Bronchial epithelial cell (primary cell): Measurements from ENCODE around the gene MYO3B. TPM values are rescaled to one million over a fixed set of nuclear protein-coding genes. Genes with fewer than 3 reads are reported as not detected.

Experiments
- DNase-seq: peaks from one replicate; pipeline ENCODE4 v3.0.0-alpha.2; 2010; ENCODE audit warnings: low read depth
- FAIRE-seq: peaks from 2 replicates; lab custom pipeline; 2011; peaks lifted over from hg19 to GRCh38; lab: Jason Lieb, UNC
- H3K27me3 ChIP-seq: 2 replicates; pipeline ENCODE4 v1.5.1; 2011; ENCODE audit warnings: low read length; ENCODE audit not compliant: control insufficient read depth, insufficient read depth
- H3K36me3 ChIP-seq: 2 replicates; pipeline ENCODE4 v1.5.1; 2011; ENCODE audit warnings: low read length; ENCODE audit not compliant: control insufficient read depth, insufficient read depth
- H3K4me3 ChIP-seq: 2 replicates; pipeline ENCODE4 v1.5.1; 2011; ENCODE audit warnings: mild to moderate bottlenecking, low read depth, low read length, control low read depth
- total RNA-seq: library from RNA; depleted of rRNA; stranded (reverse); fragments of >200 nt; gene quantifications from 2 replicates; pipeline ENCODE4 v1.2.1, GENCODE V29; 2014
- TF ChIP-seq, protein P1 (sequence below): IDR thresholded peaks from 2 replicates; pipeline ENCODE4 v1.5.1; 2011; ENCODE audit warnings: mild to moderate bottlenecking, moderate library complexity, low read length, control low read depth, inconsistent platforms; ENCODE audit not compliant: insufficient read depth, severe bottlenecking

The MYO3B gene
- total RNA-seq, 1 donor from 2014 or later, result under 0.01 TPM

DNA sequence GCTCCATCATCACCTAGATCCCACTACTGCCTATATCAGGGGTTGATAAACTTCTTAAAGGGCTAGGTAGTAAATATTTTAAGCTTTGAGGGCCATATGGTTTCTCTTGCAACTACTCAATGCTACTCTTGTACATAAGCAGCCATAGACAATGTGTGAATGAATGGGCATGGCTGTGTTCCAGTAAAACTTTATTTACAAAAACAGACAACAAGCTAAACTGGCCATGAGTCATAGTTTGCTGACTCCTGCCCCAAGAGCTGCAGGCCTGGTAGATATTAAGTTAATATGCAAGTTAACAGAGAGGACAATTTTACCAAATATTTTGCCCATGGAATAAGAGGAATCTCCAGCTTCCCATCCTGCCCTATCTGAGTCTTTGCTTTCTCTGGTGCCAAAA lies 29.8 kb upstream of the MYO3B start:
- FAIRE-seq (no peak), DNase-seq (peak; percentile 90)
- Histone ChIP-seq H3K36me3 (no peaks in the 10 kb centered on the region), H3K4me3 (no peak overlapping the region), H3K27me3 (no peaks in the 10 kb centered on the region)
- TF ChIP-seq, protein P1, sequence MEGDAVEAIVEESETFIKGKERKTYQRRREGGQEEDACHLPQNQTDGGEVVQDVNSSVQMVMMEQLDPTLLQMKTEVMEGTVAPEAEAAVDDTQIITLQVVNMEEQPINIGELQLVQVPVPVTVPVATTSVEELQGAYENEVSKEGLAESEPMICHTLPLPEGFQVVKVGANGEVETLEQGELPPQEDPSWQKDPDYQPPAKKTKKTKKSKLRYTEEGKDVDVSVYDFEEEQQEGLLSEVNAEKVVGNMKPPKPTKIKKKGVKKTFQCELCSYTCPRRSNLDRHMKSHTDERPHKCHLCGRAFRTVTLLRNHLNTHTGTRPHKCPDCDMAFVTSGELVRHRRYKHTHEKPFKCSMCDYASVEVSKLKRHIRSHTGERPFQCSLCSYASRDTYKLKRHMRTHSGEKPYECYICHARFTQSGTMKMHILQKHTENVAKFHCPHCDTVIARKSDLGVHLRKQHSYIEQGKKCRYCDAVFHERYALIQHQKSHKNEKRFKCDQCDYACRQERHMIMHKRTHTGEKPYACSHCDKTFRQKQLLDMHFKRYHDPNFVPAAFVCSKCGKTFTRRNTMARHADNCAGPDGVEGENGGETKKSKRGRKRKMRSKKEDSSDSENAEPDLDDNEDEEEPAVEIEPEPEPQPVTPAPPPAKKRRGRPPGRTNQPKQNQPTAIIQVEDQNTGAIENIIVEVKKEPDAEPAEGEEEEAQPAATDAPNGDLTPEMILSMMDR, result no peak

DNA sequence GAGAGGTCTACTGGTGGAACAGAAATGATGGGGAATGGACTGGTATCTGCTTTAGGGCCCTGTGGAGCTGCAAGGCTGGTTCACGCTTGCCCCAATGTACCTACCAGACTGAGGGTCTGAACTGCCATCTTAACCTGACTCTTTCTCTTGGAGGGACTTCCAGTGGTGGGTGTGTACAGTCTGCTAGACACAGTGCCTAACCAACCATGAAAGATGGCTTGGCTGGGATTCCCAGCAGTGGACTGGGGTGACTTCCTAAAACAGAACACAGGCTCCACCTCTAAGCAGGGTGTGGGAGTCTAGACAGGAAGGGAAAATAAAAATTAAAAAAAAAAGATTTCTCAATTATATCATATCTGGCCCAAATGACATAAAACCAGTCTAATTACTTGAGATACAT lies 25.5 kb upstream of the MYO3B start:
- DNase-seq, result no peak

DNA sequence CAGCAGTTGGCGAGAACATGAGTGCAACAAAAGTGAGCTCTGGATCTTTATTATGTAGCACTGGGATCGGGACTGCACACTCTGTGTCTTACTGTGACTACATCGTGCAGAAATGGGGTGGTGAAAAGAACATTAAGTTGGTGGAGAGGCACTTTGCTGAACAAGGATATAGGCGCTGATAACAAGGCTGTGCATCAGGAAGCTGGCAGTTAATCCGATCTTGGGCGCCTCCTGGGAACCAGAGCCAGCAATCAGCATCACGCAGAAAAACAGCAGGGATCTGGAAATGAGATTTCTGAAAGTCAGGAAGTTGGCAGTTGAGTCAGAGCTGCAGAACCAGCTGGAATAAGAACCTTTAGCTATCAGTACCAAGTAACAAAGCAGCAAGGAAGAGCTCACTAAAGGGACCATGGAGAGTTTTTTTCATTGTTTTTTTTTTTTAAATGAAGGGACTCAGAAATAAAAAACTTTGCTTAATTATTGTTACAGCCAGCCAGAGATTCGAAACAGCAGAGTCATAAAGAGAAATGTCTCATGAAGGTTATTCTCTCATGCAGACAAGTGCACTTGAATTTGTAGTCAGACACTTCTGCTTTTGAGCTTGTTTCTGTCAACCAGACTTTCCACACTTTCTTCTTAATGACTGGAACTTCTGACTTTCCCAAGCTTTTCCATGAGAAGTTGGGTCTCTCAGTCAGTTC lies 22.8 kb upstream of the MYO3B start:
- no peak for FAIRE-seq
- H3K27me3 ChIP-seq, result no peaks in the 10 kb centered on the region
- peak; percentile 66 for DNase-seq
- no peak overlapping the region for H3K4me3 ChIP-seq
- no peaks in the 10 kb centered on the region for H3K36me3 ChIP-seq
- TF ChIP-seq, protein P1, result no peak

More for the DNA sequence above, 25.5 kb upstream of the MYO3B start:
- no peak overlapping the region for H3K4me3 ChIP-seq
- H3K36me3 ChIP-seq, result no peaks in the 10 kb centered on the region
- TF ChIP-seq, protein P1, result no peak
- FAIRE-seq, result no peak
- H3K27me3 ChIP-seq, result no peaks in the 10 kb centered on the region

DNA sequence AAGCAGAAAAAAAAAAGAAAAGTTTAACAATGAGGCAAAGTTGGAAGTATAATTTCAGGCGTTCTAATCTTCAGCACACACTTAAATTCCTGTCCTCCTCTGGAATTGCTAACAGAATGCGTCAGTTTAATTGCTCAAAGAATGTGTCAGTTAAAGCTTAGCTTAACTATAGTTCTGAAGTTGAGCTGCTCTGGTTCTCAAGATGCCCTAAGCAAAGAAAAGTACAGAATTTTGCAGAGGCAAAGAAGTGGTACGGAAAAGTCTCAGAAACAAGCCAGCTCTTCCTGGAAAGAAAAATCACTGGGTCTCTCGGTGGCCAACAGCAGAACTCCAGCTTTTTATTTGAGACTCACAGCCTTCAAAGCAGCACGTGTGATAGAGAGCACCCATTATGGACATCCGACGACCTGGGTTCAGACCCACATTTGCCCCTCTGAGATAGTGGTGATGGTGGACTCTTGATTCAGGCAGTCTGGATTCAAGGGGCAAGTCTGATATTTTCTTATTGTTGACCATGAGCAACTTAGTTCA lies 22.2 kb upstream of the MYO3B start:
- no peak for FAIRE-seq
- DNase-seq, result no peak
- Histone ChIP-seq H3K4me3 (no peak overlapping the region), H3K36me3 (no peaks in the 10 kb centered on the region), H3K27me3 (no peaks in the 10 kb centered on the region)
- TF ChIP-seq, protein P1, result no peak

DNA sequence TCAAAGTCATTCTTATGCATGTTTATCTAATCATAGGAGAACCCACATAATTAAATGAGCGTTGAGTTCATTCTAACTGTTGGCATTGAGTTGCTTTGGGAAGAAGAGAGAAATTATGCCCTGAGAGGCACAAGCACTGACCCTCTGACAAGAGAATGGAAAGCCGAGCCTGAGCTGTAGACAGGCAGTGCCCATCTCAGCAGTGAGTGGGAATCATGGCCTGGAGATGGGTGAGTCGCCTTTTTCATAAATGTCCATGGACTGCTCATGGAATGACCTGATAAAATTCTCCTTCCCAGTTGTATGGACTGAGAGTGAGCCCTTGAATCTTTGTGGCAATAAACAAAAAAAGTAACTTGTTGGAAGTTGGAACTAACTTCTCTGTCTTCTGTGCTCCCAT lies 21.4 kb upstream of the MYO3B start:
- Histone ChIP-seq H3K36me3 (no peaks in the 10 kb centered on the region), H3K27me3 (no peaks in the 10 kb centered on the region), H3K4me3 (no peak overlapping the region)
- TF ChIP-seq, protein P1, result no peak
- DNase-seq (no peak), FAIRE-seq (no peak)
